Effector CD8-positive, alpha-beta T cell (primary cell): ENCODE data around the gene FSIP2.
"Not testable (repeated sequence)": the region's sequence is repeated elsewhere in the genome, so short reads cannot be mapped to it uniquely, and the experiment has no call there.

Experiments used
- DNase-seq: peaks from one replicate; lab custom pipeline; 2025; lab: John Stamatoyannopoulos, UW

FSIP2 gene

DNA sequence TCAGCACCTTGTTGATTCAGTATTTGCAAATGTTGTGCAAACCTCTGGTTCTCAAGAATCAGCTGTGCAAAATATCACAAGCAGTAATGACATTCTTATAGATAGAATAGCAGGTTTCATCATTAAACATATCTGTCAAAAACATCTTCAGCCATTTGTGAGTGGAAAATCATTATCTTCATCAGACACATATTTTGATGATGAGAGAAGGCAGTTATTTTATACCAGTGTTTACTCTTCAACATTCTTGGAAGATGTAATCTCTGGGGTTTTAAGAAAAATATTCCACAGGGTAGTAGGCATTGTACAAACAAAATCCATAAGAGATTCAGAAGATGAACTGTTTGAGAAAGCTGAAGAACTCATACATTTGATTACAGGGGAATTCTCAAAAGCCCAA is 64.3 kb downstream of the FSIP2 start:
- DNase-seq = no peak

DNA sequence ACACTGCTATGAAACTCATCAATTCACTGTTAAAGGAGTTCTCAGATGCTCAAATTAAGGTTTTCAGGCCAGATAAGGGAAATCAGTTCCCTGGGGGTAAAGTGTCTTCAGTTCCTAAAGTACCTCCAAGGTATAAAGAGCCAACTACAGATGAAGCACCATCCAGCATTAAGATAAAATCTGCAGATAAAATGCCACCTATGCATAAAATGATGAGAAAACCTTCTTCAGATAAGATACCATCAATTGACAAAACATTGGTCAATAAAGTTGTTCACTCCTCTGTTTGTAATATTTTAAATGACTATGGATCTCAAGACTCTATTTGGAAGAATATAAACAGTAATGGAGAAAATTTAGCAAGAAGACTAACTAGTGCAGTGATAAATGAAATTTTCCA is 68.2 kb downstream of the FSIP2 start:
- DNase-seq = no peak

DNA sequence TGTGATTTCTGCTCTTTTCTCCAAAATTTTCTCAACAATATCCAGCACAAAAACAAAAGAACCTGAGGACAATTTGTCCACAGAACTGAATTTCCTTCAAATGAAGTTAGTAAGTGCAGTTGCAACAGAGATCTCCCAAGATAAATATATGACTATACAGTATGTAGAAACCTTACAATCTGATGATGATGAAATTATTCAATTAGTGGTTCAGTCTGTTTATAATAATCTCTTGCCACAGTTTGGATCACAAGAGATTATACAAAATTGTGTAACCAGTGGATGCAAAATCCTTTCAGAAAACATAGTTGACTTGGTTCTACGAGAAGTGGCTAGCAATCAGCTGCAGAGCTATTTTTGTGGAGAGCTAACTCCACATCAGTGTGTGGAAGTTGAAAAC is 68.7 kb downstream of the FSIP2 start:
- no peak for DNase-seq

DNA sequence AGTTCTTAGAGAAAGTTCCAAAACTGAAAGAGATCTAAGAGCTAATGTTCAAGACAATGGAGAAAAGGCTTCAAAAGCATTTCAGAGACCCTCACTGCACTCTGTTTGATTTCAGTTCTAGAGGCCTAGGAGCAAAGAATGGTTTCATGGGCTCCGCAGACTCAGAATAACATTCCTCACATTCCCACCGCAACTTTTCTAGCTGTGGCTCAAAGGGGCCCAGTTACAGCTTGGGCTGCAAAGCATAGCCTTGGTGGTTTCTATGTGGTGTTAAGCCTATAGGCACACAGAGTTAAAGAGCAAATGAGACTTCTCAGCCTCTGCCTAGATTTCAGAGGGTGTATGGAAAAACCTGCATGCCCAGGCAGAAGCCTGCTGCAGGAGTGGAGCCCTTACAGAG is 73.0 kb downstream of the FSIP2 start:
- no peak for DNase-seq

DNA sequence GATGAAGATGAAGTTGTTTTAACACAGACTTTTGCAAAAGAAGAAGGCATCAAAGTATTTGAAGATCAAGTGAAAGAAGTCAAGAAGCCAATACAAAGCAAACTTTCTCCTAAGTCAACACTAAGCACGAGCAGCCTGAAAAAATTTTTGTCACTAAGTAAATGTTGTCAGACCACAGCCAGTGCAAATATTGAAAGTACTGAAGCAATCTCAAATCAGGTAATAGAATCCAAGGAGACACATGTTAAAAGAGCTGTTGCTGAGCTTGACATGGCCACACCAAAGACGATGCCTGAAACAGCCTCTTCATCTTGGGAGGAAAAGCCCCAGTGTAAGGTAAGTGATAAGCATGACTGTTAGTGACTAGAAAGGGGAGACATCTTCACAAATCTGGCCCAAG is 75.1 kb downstream of the FSIP2 start:
- no peak for DNase-seq

DNA sequence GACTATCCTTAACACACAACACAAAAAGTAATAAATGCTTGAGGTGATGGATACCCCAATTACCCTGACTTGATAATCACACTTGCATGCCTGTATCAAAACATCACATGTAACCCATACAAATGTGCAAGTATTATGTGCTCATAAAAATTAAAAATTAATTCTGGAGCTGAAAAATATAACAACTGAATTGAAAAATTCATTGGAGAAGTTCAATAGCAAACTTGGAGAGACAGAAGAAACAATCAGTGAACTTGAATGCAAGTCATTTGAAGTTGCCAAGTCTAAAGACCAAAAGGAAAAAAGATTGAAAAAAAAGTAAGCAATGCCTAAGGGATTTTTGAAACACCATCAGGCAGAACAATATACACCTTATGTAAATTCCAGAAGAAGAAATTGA is 79.4 kb downstream of the FSIP2 start:
- DNase-seq = no peak

DNA sequence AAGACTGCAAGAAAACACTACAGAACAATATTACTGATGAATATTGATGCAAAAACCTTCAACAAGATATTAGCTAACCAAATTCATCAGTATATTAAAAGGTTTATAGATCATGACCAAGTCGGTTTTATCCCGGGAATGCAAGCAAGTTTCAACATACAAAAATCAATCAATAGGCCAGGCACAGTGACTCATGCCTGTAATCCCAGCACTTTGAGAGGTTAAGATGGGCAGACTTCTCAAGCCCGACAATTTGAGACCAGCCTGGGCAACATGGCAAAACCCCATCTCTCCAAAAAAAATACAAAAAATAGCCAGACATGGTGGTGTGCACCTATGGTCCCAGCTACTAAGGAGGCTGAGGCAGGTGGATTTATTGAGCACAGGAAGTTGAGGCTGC is 82.9 kb downstream of the FSIP2 start:
- DNase-seq = no peak

DNA sequence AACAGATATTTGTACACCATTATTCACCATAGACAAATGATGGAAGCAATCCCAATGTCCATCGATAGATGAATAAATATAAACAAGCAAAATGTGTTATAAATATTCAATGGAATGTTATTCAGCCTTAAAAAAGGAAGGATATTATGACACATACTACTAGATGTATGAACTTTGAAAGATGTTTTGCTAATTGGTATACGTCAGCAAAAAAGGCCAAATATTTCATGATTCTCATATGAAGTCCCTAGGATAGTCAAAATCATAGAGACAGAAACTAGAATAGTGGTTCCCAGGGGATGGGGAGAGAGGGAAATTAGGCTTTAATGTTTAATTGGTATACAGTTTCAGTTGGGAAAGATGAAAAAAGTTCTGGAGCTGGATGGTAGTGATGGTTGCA is 85.2 kb downstream of the FSIP2 start:
- no peak for DNase-seq

DNA sequence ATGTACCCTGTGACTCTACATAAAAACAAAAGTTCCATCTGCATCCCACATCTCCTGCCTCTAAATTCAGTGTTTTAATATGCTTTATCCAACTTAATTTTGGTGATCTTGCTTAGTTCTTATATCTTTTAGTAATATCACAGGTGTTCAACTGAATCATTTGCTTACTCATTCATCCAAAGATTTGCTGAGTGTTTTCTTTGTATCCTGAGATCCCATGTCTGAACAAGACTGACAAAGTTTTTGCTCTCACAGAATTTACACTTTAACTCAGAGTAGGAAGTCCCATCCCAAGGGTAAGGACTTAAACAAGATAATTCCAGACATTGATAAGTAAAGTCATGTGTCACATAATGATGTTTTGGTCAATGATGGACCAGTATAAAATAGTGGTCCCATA is 87.0 kb downstream of the FSIP2 start:
- DNase-seq = no peak

DNA sequence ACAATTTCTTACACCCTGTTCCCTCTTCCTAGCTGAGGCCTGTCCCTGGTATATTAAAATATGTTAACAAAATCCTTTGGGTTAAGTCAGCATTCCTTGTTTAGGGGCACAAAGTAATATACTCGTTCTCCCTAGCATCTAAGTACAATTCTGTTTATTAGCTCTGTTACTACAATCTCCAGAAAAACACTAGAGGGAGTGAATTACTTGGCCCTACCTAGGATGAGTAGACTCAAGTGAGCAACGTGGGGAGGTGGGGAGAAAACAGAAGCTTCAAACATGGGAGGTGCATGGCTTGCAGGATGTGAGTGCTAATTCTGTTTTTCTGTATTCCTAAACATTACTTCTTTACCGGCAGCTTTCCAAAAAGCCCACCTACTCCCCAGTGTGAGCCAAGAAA is 89.7 kb downstream of the FSIP2 start:
- no peak for DNase-seq

DNA sequence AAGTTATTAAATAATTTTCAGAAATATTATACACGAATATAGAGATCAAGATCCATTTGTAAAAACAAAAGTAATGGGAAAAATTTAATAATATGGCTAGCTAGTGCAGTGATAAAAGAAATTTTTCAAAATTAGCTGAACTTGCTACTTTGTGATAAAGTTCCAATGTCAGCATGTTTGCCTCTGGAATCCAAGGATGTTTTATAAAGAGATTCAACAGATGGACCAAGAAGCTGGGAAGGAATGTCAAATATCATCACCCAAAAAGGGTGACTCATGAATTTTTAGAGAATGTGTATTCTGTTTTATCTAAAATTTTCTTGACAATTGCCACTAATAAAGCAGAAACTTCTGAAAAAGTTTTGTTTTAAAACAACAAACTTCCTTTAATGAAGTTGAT is 95.3 kb downstream of the FSIP2 start:
- no peak for DNase-seq

DNA sequence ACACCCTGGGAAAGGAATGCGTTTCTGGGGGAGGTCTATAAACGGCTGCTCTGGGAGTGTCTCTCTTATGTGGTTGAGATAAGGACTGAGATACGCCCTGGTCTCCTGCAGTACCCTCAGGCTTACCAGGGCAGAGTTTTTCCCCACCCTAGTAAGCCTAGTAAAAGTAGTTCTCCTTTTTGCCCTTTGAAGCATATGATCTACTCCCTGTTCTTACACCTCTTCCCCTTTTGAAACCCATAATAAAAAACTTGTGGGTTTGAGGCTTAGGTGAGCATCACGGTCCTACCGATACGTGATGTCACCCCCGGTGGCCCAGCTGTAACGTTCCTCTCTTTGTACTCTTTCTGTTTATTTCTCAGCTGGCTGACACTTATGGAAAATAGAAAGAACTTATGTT is 97.4 kb downstream of the FSIP2 start:
- DNase-seq = no peak

DNA sequence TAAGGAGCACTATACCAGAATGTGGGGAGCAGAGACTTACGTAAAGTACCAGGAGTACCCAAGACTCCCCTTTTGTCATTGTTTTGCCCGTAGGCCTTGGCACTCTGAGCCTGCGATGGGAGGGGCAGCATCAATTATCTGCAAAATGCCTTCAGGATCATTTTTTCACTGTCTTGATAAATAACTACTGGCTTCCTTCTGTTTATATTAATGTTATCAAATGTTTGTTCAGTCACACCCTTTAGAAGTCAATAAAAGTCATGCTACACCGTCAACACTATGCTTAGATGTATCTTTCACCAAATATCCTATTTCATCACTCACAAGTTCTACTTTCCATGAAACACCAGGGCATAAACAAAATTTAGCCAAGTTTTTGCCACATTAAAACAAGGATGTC is 116.3 kb downstream of the FSIP2 start:
- DNase-seq = no peak

DNA sequence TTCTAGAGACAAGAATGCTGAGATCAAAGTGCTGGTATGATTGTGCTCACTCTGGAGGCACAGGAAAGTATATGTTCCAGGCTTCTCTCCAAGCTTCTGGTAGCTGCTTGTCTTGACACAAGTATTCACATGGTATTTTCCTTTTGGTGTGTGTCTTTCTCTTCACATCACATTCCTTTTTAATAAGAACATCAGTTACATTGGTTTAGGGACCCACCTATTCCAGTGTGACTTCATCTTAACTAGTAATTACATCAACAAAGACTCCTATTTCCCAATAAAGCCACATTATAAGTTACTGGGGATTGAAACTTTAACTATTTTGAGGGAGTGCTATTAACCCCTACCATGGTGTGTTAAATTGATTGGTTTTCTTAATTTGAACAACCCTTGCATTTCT is 119.1 kb downstream of the FSIP2 start:
- DNase-seq = no peak

DNA sequence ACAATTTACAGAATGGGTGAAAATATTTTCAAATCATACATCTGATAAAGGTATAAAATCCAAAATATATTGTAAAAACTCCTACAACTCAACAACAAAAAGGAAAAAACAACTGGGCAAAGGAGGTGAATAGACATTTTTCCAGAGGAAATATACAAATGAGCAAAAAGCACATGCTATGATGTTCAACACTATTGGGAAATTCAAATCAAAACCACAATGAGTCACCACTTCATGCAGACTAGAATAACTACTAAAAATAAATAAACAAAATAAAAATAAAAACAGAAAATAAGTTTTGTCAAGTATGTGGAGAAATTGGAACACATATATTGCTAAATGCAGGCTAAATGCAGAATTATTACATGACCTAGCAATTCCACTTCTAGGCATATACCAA is 120.9 kb downstream of the FSIP2 start:
- DNase-seq = no peak

DNA sequence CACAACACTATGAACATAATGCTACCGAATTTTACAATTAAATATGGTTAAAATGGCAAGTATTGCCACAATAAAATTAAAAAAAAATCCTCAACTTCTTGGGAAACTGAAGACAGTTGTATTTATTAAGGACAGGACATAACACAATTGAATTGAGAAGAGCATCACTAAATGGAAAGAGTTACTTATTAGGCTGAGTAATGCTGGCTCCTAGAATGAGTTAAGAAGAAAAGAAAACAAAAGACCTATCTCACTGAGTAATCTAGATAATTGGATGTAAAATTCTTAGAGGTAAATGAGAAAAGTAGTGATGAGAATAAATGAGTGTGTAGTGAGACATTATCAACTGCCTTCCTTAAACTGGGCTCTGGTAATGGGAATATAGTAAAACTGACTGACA is 121.7 kb downstream of the FSIP2 start:
- no peak for DNase-seq

DNA sequence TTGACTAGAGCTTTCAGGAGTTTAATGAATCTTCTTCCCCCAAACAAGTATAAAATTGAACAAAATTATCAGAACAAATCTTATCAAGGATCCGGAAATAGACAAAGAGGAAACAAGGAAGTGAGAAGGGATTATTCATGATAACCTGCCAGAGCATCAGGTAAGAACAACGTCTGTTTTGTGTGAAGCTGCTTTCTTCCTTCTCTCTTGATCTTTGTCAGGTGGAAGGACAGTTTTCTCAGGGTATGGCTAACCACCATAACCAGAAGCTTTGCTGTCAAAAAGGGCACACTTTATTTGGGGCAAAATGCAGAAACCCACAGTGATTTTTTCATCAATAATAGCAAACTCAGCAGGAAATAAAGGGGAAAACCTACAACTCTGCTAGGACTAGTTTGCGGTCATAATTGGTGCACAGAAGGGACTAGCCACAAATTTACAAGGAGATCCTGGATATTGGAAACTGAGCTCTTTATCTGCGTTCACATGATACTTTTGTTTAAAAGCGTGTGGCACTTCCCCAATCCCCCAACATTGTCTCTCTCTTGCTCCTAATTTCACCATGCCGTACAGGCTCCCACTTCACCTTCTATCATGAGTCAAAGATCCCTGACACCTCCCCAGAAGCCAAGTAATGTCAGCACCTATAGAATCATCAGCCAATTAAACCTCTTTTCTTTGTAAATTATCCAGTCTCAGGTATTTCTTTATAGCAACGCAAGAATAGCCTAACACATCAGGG is 124.2 kb downstream of the FSIP2 start:
- DNase-seq = no peak

DNA sequence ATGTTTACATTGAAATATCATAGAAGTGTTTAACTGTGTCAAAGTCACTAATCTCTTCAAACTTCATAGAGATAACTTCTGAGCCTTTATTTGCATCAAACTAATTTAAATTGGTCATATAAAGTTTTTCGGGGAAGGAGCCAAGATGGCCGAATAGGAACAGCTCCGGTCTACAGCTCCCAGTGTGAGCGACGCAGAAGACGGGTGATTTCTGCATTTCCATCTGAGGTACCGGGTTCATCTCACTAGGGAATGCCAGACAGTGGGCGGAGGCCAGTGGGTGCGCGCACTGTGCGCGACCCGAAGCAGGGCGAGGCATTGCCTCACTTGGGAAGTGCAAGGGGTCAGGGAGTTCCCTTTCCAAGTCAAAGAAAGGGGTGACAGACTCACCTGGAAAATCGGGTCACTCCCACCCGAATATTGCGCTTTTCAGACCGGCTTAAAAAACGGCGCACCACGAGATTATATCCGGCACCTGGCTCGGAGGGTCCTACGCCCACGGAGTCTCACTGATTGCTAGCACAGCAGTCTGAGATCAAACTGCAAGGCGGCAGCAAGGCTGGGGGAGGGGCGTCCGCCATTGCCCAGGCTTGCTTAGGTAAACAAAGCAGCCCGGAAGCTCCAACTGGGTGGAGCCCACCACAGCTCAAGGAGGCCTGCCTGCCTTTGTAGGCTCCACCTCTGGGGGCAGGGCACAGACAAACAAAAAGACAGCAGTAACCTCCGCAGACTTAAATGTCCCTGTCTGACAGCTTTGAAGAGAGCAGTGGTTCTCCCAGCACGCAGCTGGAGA is 126.1 kb downstream of the FSIP2 start:
- DNase-seq = not testable (repeated sequence)

DNA sequence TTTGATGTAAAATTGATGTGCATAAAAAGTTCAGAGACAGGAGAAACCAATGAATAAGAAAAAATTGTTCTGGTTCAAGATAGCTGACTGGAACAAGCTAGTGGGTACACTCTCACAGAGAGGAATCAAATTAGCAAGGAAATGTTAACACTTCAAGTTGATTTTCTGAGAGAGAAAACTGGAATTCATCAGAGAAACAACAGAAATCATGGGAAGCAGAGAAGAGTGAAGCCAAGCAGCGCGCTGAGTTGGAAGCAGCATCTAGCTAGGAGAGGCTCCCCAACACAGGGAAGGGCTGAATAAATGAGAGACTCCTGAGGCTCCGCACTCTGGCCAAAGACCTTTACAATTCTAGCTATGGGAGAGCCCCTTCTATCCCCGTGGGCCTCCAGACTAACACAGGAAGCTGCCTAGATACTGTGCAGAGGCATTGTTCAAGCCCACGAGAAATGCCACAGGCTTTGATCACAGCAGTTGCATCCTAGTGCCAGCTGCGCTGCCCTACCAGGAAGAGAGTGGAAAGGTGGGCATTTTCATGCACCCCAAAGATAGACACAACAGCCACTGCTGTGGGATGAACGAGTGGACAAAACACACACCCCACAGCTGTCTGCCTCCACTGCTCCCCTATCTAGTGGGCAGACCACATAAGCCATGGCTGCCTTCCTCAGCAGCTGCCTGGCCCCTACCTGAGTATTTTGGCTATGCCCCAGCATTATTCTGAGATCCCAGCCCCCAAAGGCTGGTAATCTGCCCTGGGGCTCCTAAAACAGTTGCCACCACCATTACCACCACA is 136.7 kb downstream of the FSIP2 start:
- DNase-seq = no peak

DNA sequence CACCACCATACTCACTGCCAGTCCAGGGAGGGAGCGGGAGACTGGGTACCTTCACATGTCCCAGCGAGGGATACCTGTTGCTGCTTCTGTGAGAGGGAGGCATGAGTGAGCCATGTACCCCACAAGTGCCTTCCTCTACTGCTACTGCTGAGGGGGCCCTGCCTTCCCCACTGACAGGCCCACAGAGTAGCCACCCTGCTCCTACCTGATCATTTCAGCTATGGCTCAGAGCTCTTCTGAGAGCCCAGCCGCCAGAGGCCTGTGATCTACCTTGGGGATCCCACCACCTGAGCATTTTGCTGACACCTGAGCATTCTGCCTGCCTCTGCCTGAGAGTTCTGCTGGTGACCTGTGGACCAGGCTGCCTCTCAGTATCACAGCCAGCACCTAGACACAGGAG is 137.6 kb downstream of the FSIP2 start:
- DNase-seq = no peak

DNA sequence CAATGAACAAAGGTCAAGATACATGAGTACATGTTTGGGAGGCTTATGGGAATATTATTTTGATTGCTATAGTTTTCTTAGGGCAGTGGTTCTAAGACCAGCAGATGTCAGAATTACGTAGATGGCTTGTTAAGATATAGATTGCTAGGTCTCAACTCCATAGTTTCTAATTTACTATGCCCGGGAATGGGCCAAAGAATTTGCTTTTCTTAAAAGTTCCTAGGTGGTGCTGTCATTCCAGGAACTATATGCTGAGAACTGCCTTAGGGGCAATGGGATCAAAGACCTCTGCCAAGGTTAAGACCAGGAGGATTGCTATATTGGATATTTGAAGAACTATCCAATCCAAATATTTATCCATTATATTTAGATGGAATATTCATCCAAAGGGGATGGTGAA is 141.8 kb downstream of the FSIP2 start:
- DNase-seq = no peak
